ENCODE measurements around the gene NR2F1.

Gene NR2F1

GRCh38 chr5:93635991-93636390, 53.0 kb downstream of the NR2F1 start:
- no peak overlapping the region for H3K4me3 ChIP-seq (ENCODE audit: low read depth, low read length)

DNA sequence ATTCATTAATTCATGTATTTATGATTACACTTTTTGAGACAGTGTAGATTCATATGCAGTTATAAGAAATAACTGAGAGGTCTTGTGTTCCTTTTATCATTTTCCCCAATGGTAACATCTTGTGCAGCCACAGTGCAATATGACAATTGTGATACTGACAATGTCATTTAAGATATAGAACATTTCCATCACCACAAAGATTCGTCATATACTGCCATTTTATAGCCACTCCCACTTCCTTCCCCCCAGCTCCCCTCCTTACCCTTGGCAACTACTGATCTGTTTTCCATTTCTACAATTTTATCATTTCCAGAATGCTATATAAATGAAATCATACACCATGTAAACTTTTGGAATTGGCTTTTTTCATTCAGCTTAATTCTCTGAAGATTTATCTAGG, 53.8 kb downstream of the NR2F1 start:
- no peak overlapping the region for H3K4me3 ChIP-seq (ENCODE audit: low read depth, low read length)

DNA sequence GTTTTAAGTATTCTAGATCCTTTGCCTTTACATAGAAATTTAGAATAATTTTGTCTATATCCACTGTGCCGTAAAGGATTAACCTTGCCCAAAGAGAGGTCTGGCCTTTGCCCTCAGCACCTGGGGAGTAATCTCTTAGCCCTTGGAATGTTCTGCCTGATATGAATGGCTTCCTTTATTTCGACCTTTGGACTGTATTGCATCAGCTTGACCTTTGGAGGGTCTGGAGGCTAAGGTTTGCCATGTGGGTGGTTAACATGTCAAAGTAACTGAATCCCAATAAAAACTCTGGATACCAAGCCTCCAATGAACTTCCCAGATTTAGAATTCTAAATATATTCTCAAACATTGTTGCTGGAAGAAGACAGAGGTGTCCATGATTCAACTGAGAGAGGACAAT, 54.7 kb downstream of the NR2F1 start:
- H3K4me3 ChIP-seq (ENCODE audit: low read depth, low read length), result no peak overlapping the region

DNA sequence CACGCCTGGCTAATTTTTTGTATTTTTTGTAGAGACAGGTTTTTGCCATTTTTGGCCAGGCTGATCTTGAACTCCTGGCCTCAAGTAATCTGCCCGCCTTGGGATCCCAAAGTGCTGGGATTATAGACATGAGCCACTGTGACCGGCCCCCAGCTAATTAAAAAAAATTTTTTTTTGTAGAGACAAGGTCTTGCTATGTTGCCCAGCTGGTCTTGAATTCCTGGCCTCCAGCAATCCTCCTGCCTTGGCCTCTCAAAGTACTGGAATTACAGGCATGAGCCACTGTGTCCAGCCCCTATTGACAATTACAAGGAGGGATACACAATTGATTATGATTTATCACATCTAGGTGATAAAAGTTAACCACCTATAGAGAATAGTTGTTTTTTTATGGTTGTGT, 59.5 kb downstream of the NR2F1 start:
- H3K4me3 ChIP-seq (ENCODE audit: low read depth, low read length), result no peak overlapping the region
